HAP-1 (cell line): ENCODE results near the gene DMXL2.
"Not testable (repeated sequence)": the region's sequence is repeated elsewhere in the genome, so short reads cannot be mapped to it uniquely, and the experiment has no call there.

Source experiments
- DNase-seq, 2 experiments: peaks; one replicate each; pipeline ENCODE4 v3.0.0-alpha.2; 2016 to 2020; ENCODE audit warnings: low spot score in 2 of 2
- H3K27me3 ChIP-seq: fragments of 250-450 bp; sonication (Bioruptor Pico); 2 replicates; pipeline ENCODE4 v1.5.1; 2020; ENCODE audit warnings: low read depth, mild to moderate bottlenecking, moderate library complexity
- H3K36me3 ChIP-seq: fragments of 250-450 bp; sonication (Bioruptor Pico); replicated peaks from 2 replicates; pipeline ENCODE4 v1.5.1; 2020; ENCODE audit warnings: mild to moderate bottlenecking
- H3K4me1 ChIP-seq: fragments of 250-450 bp; sonication (Bioruptor Pico); 2 replicates; pipeline ENCODE4 v1.5.1; 2020; ENCODE audit warnings: mild to moderate bottlenecking
- H3K4me3 ChIP-seq: fragments of 250-450 bp; sonication (Bioruptor Pico); 2 replicates; pipeline ENCODE4 v1.5.1; 2020; ENCODE audit warnings: mild to moderate bottlenecking, moderate library complexity
- H3K9me3 ChIP-seq: fragments of 250-450 bp; sonication (Bioruptor Pico); 2 replicates; pipeline ENCODE4 v1.5.1; 2020; ENCODE audit warnings: mild to moderate bottlenecking, moderate library complexity
- in situ Hi-C: fragments of 300-500 bp; cut with MboI; formaldehyde crosslinking; loops from 3 replicates; pipeline ENCODE4 v1.14.3; 2020; ENCODE audit warnings: low sequenced_read_pairs, inconsistent platforms, mixed read lengths

DMXL2 gene

GRCh38 chr15:51579012-51579411, 43.6 kb downstream of the DMXL2 start:
- Histone ChIP-seq H3K9me3 (no peaks in the 10 kb centered on the region), H3K36me3 (no peaks in the 10 kb centered on the region), H3K4me1 (peaks cover 2% of the 10 kb centered on the region), H3K27me3 (no peaks in the 10 kb centered on the region), H3K4me3 (no peak overlapping the region)
- no peak for DNase-seq
- in situ Hi-C loops: no loop called here

- in situ Hi-C loops: no loop called here
- Histone ChIP-seq H3K4me1 (peaks cover 2% of the 10 kb centered on the region), H3K4me3 (no peak overlapping the region), H3K27me3 (no peaks in the 10 kb centered on the region), H3K9me3 (no peaks in the 10 kb centered on the region), H3K36me3 (no peaks in the 10 kb centered on the region)
- DNase-seq: no peak
Observed at GRCh38 chr15:51577636-51578304, 44.8 kb downstream of the DMXL2 start.

- Histone ChIP-seq H3K36me3 (no peaks in the 10 kb centered on the region), H3K27me3 (no peaks in the 10 kb centered on the region), H3K4me1 (peaks cover 2% of the 10 kb centered on the region), H3K9me3 (no peaks in the 10 kb centered on the region), H3K4me3 (no peak overlapping the region)
- no peak for DNase-seq
- in situ Hi-C loops: no loop called here
Observed at GRCh38 chr15:51576911-51577500, 45.6 kb downstream of the DMXL2 start.

- H3K36me3 ChIP-seq: no peaks in the 10 kb centered on the region
- H3K4me1 ChIP-seq: peaks cover 2% of the 10 kb centered on the region
- no peaks in the 10 kb centered on the region for H3K9me3 ChIP-seq
- no peak overlapping the region for H3K4me3 ChIP-seq
- H3K27me3 ChIP-seq: no peaks in the 10 kb centered on the region
- in situ Hi-C loops: no loop called here
- peak in 1 of 2 experiments; percentile 6 for DNase-seq
Observed at GRCh38 chr15:51576286-51576850, 46.2 kb downstream of the DMXL2 start.

- DNase-seq: no peak
- Histone ChIP-seq H3K4me1 (peaks cover 2% of the 10 kb centered on the region), H3K9me3 (no peaks in the 10 kb centered on the region), H3K4me3 (no peak overlapping the region), H3K27me3 (no peaks in the 10 kb centered on the region), H3K36me3 (no peaks in the 10 kb centered on the region)
- in situ Hi-C loops: no loop called here
Observed at GRCh38 chr15:51575775-51576174, 46.8 kb downstream of the DMXL2 start.

- H3K36me3 ChIP-seq, DNase-seq, H3K9me3 ChIP-seq, in situ Hi-C loops, H3K4me3 ChIP-seq, H3K27me3 ChIP-seq, H3K4me1 ChIP-seq: not testable (repeated sequence)
Observed at GRCh38 chr15:51573352-51573751, 49.2 kb downstream of the DMXL2 start.

GRCh38 chr15:51568939-51569784, 53.4 kb downstream of the DMXL2 start:
- H3K27me3 ChIP-seq, H3K4me1 ChIP-seq, H3K36me3 ChIP-seq, H3K4me3 ChIP-seq, H3K9me3 ChIP-seq, DNase-seq, in situ Hi-C loops: not testable (repeated sequence)

- DNase-seq: no peak
- Histone ChIP-seq H3K36me3 (no peaks in the 10 kb centered on the region), H3K27me3 (no peaks in the 10 kb centered on the region), H3K4me1 (no peaks in the 10 kb centered on the region), H3K4me3 (no peak overlapping the region), H3K9me3 (no peaks in the 10 kb centered on the region)
- in situ Hi-C loops: no loop called here
Observed at GRCh38 chr15:51561271-51561670, 61.3 kb downstream of the DMXL2 start.

- Histone ChIP-seq H3K9me3 (no peaks in the 10 kb centered on the region), H3K36me3 (no peaks in the 10 kb centered on the region), H3K4me1 (no peaks in the 10 kb centered on the region), H3K27me3 (no peaks in the 10 kb centered on the region), H3K4me3 (no peak overlapping the region)
- no peak for DNase-seq
- in situ Hi-C loops: no loop called here
Observed at GRCh38 chr15:51558876-51559275, 63.7 kb downstream of the DMXL2 start.

GRCh38 chr15:51558411-51558810, 64.2 kb downstream of the DMXL2 start:
- Histone ChIP-seq H3K36me3 (no peaks in the 10 kb centered on the region), H3K27me3 (no peaks in the 10 kb centered on the region), H3K4me3 (no peak overlapping the region), H3K4me1 (no peaks in the 10 kb centered on the region), H3K9me3 (no peaks in the 10 kb centered on the region)
- no peak for DNase-seq
- in situ Hi-C loops: no loop called here

GRCh38 chr15:51550841-51551240, 71.7 kb downstream of the DMXL2 start:
- no peak for DNase-seq
- no peaks in the 10 kb centered on the region for H3K9me3 ChIP-seq
- in situ Hi-C loops: no loop called here
- no peaks in the 10 kb centered on the region for H3K4me1 ChIP-seq
- no peak overlapping the region for H3K4me3 ChIP-seq
- H3K27me3 ChIP-seq: no peaks in the 10 kb centered on the region
- no peaks in the 10 kb centered on the region for H3K36me3 ChIP-seq

- in situ Hi-C loops: no loop called here
- H3K36me3 ChIP-seq: no peaks in the 10 kb centered on the region
- no peak for DNase-seq
- H3K4me1 ChIP-seq: no peaks in the 10 kb centered on the region
- no peak overlapping the region for H3K4me3 ChIP-seq
- no peaks in the 10 kb centered on the region for H3K27me3 ChIP-seq
- H3K9me3 ChIP-seq: no peaks in the 10 kb centered on the region
Observed at GRCh38 chr15:51547656-51548055, 74.9 kb downstream of the DMXL2 start.

GRCh38 chr15:51536965-51537574, 85.5 kb downstream of the DMXL2 start:
- H3K36me3 ChIP-seq: 0 out of 2 replicates have a peak, but pooled peaks cover 2% of the 10 kb centered on the region
- no peaks in the 10 kb centered on the region for H3K9me3 ChIP-seq
- H3K27me3 ChIP-seq: no peaks in the 10 kb centered on the region
- in situ Hi-C loops: no loop called here
- no peaks in the 10 kb centered on the region for H3K4me1 ChIP-seq
- peak in 1 of 2 experiments; percentile 4 for DNase-seq
- no peak overlapping the region for H3K4me3 ChIP-seq
